ENCODE measurements around the gene ZBTB25.

DNA sequence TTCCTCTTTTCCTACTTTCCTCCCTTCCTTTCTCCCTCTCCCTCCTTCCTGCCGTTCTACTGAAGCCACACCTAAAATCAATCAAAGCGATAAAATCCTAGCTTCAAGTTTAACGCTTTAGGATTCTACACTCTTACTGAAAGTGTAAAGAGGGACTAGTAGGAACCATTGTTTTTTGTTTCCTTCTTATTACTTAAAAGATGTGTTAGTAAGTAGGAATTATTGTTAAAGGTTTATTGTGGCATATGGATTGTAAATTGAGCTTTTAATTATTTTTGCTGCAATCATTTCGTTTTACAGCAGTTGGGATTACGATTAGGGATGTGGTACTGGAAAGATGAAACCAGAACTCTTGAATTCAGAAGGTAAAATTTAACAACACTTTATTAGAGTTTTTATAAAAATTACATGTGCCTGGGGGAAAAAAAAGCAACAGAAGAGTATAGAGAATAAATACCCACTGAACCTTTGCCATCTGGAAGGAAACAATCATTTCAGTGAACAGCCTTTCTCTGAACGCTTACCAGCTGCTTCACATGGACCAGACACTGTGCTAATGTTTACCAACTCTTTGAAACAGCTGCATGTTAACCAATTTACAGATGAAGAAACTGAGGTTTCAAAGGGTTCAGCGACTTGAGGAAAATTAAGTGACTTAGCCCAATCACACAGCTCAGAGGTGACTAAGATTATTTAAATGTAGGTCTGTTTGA is 47.1 kb upstream of the ZBTB25 start:
- TF ChIP-seq, protein P1, sequence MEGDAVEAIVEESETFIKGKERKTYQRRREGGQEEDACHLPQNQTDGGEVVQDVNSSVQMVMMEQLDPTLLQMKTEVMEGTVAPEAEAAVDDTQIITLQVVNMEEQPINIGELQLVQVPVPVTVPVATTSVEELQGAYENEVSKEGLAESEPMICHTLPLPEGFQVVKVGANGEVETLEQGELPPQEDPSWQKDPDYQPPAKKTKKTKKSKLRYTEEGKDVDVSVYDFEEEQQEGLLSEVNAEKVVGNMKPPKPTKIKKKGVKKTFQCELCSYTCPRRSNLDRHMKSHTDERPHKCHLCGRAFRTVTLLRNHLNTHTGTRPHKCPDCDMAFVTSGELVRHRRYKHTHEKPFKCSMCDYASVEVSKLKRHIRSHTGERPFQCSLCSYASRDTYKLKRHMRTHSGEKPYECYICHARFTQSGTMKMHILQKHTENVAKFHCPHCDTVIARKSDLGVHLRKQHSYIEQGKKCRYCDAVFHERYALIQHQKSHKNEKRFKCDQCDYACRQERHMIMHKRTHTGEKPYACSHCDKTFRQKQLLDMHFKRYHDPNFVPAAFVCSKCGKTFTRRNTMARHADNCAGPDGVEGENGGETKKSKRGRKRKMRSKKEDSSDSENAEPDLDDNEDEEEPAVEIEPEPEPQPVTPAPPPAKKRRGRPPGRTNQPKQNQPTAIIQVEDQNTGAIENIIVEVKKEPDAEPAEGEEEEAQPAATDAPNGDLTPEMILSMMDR (optimal IDR thresholded peaks at IDR 0.05 in 1 of 3, IDR thresholded peaks at IDR 0.05 in 1 of 3, conservative IDR thresholded peaks at IDR 0.05 in 1 of 3; ENCODE audit: extremely low read depth in 1 of 3, insufficient read depth in 2 of 3, low read length in 3 of 3) = no peak
- TF ChIP-seq EZH2 (IDR thresholded peaks at IDR 0.05; ENCODE audit: low read length) = no peak
